DND-41 (cell line): ENCODE results near the gene SOCS7.

ENCODE experiments used
- EZH2 ChIP-seq: IDR thresholded peaks from 3 replicates; pipeline ENCODE4 v1.6.1; 2012; ENCODE audit warnings: borderline replicate concordance, low read depth, mild to moderate bottlenecking, moderate library complexity, low read length, inconsistent platforms; ENCODE audit not compliant: severe bottlenecking
- TF ChIP-seq, protein P1 (sequence below): IDR thresholded peaks from 2 replicates; pipeline ENCODE4 v1.5.1; 2012; ENCODE audit warnings: borderline replicate concordance, low read length, moderate library complexity, mild to moderate bottlenecking; ENCODE audit not compliant: poor library complexity, severe bottlenecking; ENCODE audit errors: extremely low read depth

DNA sequence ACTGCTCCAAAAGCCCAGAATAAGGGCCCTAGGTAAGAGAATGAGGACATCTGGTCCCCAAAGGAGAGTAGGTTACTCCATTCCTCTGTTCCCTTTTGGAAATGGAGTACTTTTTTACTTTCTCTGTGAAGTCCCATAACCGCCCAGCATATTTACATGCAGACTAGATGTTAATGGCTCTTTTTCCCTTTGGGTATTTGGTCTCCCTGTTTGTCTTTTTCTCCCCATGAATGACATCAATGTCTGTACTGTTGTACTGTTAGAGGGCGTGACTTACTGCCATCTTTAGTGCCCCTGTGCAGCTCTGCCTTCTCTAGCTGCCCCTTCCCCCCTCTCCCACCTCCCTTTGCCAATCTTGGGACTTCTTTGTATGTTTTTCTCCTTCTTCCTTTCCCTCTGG lies 26.9 kb upstream of the SOCS7 start:
- TF ChIP-seq, protein P1, sequence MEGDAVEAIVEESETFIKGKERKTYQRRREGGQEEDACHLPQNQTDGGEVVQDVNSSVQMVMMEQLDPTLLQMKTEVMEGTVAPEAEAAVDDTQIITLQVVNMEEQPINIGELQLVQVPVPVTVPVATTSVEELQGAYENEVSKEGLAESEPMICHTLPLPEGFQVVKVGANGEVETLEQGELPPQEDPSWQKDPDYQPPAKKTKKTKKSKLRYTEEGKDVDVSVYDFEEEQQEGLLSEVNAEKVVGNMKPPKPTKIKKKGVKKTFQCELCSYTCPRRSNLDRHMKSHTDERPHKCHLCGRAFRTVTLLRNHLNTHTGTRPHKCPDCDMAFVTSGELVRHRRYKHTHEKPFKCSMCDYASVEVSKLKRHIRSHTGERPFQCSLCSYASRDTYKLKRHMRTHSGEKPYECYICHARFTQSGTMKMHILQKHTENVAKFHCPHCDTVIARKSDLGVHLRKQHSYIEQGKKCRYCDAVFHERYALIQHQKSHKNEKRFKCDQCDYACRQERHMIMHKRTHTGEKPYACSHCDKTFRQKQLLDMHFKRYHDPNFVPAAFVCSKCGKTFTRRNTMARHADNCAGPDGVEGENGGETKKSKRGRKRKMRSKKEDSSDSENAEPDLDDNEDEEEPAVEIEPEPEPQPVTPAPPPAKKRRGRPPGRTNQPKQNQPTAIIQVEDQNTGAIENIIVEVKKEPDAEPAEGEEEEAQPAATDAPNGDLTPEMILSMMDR, result no peak
- no peak for TF ChIP-seq EZH2
